Liver (tissue), 2 donors: Measurements from ENCODE around the gene TSC22D2.

Source experiments
- HNF4G ChIP-seq: IDR thresholded peaks from 2 replicates; pipeline ENCODE4 v1.6.1; 2016; ENCODE audit warnings: antibody characterized with exemption
- JUND ChIP-seq, 2 donors: IDR thresholded peaks; 2 replicates each; pipeline ENCODE4 v1.6.1; 2016; ENCODE audit warnings: antibody characterized with exemption in 2 of 2
- donor health status: healthy.

GRCh38 chr3:150370122-150370602 lies 37.9 kb upstream of the TSC22D2 start:
- TF ChIP-seq HNF4G (no peak), JUND (IDR thresholded peaks at IDR 0.05) (no peak)
